Hepatocyte (in vitro differentiated cells): ENCODE data around the gene LSS.

ENCODE experiments used
- EZH2 ChIP-seq: fragments of 200-600 bp; sonication (generic); IDR thresholded peaks from 2 replicates; pipeline ENCODE4 v1.6.1; 2016; ENCODE audit warnings: antibody characterized with exemption, mild to moderate bottlenecking, borderline replicate concordance
- TF ChIP-seq, protein P1 (sequence below): fragments of 200-600 bp; sonication (generic); IDR thresholded peaks from 2 replicates; pipeline ENCODE4 v1.5.1; 2016; ENCODE audit warnings: antibody characterized with exemption, mild to moderate bottlenecking; ENCODE audit not compliant: poor library complexity

DNA sequence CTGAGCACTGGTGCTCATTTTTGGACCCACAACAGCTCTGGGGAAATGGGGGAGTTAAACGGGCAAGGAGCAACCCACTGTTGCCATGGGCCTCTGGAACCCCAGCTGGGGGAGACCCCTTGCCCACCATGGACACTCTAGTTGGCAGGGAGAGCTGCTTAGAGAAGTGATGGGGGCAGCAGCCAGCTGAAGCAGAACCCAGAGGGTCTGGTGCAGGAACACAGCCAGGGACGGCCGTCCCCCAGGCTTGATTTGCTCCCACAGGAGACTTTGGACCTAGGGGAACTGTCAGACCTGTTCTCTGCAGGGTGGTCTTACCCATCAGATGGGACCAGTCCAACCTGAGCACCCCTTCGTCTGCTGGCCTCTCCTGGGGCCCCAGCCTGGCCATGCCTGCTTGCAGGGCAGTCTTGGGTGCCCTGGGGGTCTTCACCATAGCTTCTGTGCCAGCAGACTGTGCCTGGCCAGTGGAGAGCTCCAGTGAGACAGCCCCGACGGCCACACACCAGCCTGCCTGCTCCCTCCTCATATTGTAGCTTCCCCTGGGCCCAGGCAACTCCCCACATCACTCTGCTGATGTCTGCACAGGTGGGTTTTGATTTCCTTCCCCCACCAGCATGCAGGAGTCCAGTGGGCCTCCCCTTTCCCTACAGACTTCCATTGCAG, 55.6 kb downstream of the LSS start:
- TF ChIP-seq, protein P1, sequence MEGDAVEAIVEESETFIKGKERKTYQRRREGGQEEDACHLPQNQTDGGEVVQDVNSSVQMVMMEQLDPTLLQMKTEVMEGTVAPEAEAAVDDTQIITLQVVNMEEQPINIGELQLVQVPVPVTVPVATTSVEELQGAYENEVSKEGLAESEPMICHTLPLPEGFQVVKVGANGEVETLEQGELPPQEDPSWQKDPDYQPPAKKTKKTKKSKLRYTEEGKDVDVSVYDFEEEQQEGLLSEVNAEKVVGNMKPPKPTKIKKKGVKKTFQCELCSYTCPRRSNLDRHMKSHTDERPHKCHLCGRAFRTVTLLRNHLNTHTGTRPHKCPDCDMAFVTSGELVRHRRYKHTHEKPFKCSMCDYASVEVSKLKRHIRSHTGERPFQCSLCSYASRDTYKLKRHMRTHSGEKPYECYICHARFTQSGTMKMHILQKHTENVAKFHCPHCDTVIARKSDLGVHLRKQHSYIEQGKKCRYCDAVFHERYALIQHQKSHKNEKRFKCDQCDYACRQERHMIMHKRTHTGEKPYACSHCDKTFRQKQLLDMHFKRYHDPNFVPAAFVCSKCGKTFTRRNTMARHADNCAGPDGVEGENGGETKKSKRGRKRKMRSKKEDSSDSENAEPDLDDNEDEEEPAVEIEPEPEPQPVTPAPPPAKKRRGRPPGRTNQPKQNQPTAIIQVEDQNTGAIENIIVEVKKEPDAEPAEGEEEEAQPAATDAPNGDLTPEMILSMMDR = no peak
- TF ChIP-seq EZH2 = no peak
